ENCODE results near the gene ATP5IF1. TPM values are rescaled to one million over a fixed set of nuclear protein-coding genes. Genes with fewer than 3 reads are reported as not detected.

Gene ATP5IF1
- total RNA-seq, 3 donors from 2014 or later (not counting 1 experiment from before 2014, with no cell fraction given), result 81.1 to 101 (median 91.1) TPM

DNA sequence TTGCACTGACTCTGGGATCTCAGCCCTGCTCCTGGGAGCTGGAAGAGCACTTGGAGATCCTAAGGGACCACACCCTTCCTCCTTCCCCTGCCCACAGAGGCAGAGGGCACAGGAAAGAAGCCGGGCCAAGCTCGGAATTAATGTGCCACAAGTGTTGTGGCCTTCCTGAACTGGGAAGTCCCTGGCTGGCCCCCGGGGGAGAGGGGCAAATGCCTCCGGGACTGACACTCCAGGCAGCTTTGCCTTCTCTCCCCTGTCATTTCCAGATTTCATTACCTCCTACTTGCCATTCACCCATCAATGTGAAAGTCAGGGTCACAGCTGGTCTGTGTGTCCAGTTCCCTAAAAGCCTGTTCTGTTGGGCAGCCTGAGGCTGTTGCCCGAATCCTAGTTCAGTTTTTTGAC lies 45.1 kb downstream of the ATP5IF1 start:
- no peak overlapping the region for H3K4me3 Mint-ChIP-seq
- no peaks in the 10 kb centered on the region for H3K27me3 Mint-ChIP-seq (ENCODE audit: low read depth in 2 of 2)
- 86% methylated on average over 5 of the region's 5 CpGs for WGBS (ENCODE audit: insufficient coverage)
- TF ChIP-seq, protein P1, sequence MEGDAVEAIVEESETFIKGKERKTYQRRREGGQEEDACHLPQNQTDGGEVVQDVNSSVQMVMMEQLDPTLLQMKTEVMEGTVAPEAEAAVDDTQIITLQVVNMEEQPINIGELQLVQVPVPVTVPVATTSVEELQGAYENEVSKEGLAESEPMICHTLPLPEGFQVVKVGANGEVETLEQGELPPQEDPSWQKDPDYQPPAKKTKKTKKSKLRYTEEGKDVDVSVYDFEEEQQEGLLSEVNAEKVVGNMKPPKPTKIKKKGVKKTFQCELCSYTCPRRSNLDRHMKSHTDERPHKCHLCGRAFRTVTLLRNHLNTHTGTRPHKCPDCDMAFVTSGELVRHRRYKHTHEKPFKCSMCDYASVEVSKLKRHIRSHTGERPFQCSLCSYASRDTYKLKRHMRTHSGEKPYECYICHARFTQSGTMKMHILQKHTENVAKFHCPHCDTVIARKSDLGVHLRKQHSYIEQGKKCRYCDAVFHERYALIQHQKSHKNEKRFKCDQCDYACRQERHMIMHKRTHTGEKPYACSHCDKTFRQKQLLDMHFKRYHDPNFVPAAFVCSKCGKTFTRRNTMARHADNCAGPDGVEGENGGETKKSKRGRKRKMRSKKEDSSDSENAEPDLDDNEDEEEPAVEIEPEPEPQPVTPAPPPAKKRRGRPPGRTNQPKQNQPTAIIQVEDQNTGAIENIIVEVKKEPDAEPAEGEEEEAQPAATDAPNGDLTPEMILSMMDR (IDR thresholded peaks at IDR 0.05), result no peak
- H3K27ac Mint-ChIP-seq, result no peak overlapping the region
- H3K4me1 Mint-ChIP-seq, result peaks cover 8 to 9% of the 10 kb centered on the region in 2 donors
- Histone ChIP-seq H3K36me3 (ENCODE audit: control insufficient read depth, insufficient read depth, low read length) (peaks cover 34% of the 10 kb centered on the region), H3K4me1 (ENCODE audit: control insufficient read depth, insufficient read depth, low read length) (peaks cover 9% of the 10 kb centered on the region), H3K4me3 (ENCODE audit: low read length) (no peak overlapping the region), H3K27me3 (ENCODE audit: control insufficient read depth, insufficient read depth, low read length) (no peaks in the 10 kb centered on the region), H3K9me3 (ENCODE audit: control insufficient read depth, insufficient read depth, low read length) (no peaks in the 10 kb centered on the region), H3K27ac (ENCODE audit: low read length) (no peak overlapping the region)
- DNase-seq, result no peak
- peaks cover 23% of the 10 kb centered on the region for H3K36me3 Mint-ChIP-seq
- no peaks in the 10 kb centered on the region for H3K9me3 Mint-ChIP-seq
- no peak for ATAC-seq
- intact Hi-C loops (cut with micrococcal nuclease), result no loop called here

DNA sequence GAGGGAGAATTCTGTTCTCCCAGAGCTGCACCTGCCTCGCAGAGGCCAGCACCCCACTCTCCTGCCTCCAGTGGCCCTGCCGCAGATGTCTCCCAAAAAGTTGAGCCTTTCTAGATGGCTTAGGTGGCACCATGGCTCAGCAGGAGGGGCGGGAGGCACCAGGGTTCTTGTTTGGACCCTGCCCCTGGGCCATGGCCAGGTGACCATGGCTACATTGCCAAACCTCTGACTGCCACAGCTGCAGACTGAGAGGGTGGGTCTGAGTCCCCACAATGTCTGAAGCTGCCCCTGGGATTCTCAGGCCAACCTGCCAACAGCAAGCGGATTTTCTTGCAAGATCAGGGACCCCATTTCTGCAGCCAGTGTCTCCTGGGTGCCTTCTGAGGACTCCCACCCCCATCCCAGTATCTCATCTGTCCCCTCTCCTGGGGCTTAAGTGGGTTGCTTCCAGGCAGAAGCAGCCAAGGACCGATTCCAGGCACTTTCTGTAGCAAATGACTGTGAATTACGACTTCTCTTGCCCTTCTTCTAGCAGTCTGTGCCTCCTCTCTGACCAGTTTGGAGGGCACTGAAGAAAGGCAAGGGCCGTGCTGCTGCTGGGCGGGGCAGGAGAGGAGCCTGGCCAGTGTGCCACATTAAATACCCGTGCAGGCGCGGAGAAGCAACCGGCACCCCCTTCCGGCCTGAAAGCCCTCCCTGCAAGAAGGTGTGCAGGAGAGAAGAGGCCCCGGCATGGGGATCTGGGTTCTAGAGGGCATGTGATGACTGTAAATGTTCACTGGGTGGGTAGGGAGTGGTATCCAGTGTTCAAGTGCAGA lies 45.9 kb downstream of the ATP5IF1 start:
- no peaks in the 10 kb centered on the region for H3K27me3 Mint-ChIP-seq (ENCODE audit: low read depth in 2 of 2)
- DNase-seq, result no peak
- TF ChIP-seq, protein P1 (IDR thresholded peaks at IDR 0.05), result no peak
- intact Hi-C loops (cut with micrococcal nuclease), result no loop called here
- peaks cover 8 to 9% of the 10 kb centered on the region in 2 donors for H3K4me1 Mint-ChIP-seq
- Histone ChIP-seq H3K9me3 (ENCODE audit: control insufficient read depth, insufficient read depth, low read length) (no peaks in the 10 kb centered on the region), H3K27ac (ENCODE audit: low read length) (no peak overlapping the region), H3K4me1 (ENCODE audit: control insufficient read depth, insufficient read depth, low read length) (peaks cover 9% of the 10 kb centered on the region), H3K4me3 (ENCODE audit: low read length) (no peak overlapping the region), H3K36me3 (ENCODE audit: control insufficient read depth, insufficient read depth, low read length) (peaks cover 34% of the 10 kb centered on the region), H3K27me3 (ENCODE audit: control insufficient read depth, insufficient read depth, low read length) (no peaks in the 10 kb centered on the region)
- H3K27ac Mint-ChIP-seq, result no peak overlapping the region
- no peak overlapping the region for H3K4me3 Mint-ChIP-seq
- no peaks in the 10 kb centered on the region for H3K9me3 Mint-ChIP-seq
- peaks cover 23% of the 10 kb centered on the region for H3K36me3 Mint-ChIP-seq
- WGBS (ENCODE audit: insufficient coverage), result 94% methylated on average over 14 of the region's 14 CpGs
- no peak for ATAC-seq

DNA sequence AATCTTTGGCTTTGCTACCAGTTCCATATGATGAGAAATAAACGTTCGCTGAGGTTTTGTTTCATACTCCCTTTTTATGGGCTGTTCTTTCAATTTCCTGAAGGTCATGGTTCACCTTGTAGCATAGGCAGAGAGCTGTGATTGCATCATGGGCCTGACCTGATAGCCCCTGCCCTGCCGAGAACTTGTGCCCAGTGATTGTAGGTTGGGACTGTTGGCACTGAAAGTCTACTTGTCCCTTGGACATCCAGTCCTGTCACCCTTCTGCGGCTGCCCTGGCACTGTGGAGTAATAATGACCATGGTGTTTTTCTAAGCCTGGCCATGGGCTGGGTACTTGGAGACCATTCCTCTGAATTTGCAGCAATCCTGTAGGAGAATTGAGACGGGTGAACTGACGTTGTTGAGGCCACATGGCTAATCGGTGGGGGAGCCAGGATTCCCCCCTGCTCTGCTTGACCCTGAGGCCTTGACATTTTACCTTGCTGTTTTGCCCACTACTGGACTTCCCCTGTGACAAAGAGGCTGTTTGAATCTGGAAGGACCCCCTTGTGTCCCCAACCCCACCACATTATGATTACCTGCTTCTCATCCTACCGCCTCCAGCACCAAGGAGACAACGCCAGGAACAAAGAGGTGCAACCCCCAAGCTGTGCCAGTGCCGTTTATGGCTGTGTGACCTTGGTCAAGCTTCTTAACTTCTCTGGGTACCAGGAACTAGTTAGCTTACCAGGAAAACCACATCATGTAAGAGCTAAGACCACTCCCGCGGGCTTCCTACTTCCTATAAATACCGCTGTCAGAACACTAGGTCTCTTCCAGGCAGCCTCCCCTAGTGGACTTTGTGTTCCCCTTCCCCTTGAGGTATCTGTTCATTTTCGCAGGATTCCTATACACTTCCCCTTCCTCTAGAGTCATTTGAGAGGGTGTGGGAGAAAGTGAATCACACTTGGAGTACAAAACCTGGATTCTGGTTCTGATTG lies 46.8 kb downstream of the ATP5IF1 start:
- WGBS (ENCODE audit: insufficient coverage), result 76% methylated on average over 13 of the region's 14 CpGs
- Histone ChIP-seq H3K27ac (ENCODE audit: low read length) (no peak overlapping the region), H3K9me3 (ENCODE audit: control insufficient read depth, insufficient read depth, low read length) (no peaks in the 10 kb centered on the region), H3K4me3 (ENCODE audit: low read length) (no peak overlapping the region), H3K36me3 (ENCODE audit: control insufficient read depth, insufficient read depth, low read length) (peaks cover 28% of the 10 kb centered on the region), H3K27me3 (ENCODE audit: control insufficient read depth, insufficient read depth, low read length) (no peaks in the 10 kb centered on the region), H3K4me1 (ENCODE audit: control insufficient read depth, insufficient read depth, low read length) (peaks cover 9% of the 10 kb centered on the region)
- Mint-ChIP-seq H3K4me1 (peaks cover 8 to 9% of the 10 kb centered on the region in 2 donors), H3K36me3 (peaks cover 17% of the 10 kb centered on the region), H3K9me3 (no peaks in the 10 kb centered on the region), H3K27me3 (ENCODE audit: low read depth in 2 of 2) (no peaks in the 10 kb centered on the region), H3K27ac (peak overlapping the region; percentile 41 to 70), H3K4me3 (peak overlapping the region; percentile 21)
- DNase-seq (no peak), ATAC-seq (no peak)
- TF ChIP-seq, protein P1 (IDR thresholded peaks at IDR 0.05), result no peak
- intact Hi-C loops (cut with micrococcal nuclease), result no loop called here
